Uterine smooth muscle cell (primary cell): Measurements from ENCODE around the gene ARHGEF38. TPM values are rescaled to one million over a fixed set of nuclear protein-coding genes. Genes with fewer than 3 reads are reported as not detected.

Source experiments
- total RNA-seq: library from RNA; depleted of rRNA; stranded (reverse); fragments of >200 nt; gene quantifications from 2 replicates; pipeline ENCODE4 v1.2.3, GENCODE V29; 2014

Gene ARHGEF38
- total RNA-seq: not detected in 2 replicates

GRCh38 chr4:105551965-105552746, at the start of gene ARHGEF38:
TSS of gene ARHGEF38 (plus strand) at chr4:105552620. CDS start at chr4:105552766, 146 bp downstream.

GRCh38 chr4:105708181-105709080, 156.0 kb downstream of the ARHGEF38 start, which contains the start of the genes GSTCD and INTS12:
TSS of gene GSTCD (plus strand) at chr4:105708784. CDS start at chr4:105717614, 8,830 bp downstream.
TSS of gene INTS12 (minus strand) at chr4:105708689. CDS start at chr4:105700005, 8,684 bp downstream.

Other genes starting within 250 kb of the ARHGEF38 start
- 84.0 and 107 TPM in 2 replicates for gene PPA2, start 78.6 kb upstream of the ARHGEF38 start, total RNA-seq
- 22.6 and 23.6 TPM in 2 replicates for gene INTS12, start 156.1 kb downstream of the ARHGEF38 start, total RNA-seq
- gene GSTCD, start 156.2 kb downstream of the ARHGEF38 start, total RNA-seq: 13.7 and 31.0 TPM in 2 replicates